A549 treated with Hydrocortisone at 1 μM for 4 hours (cell line): ENCODE data around the gene DCT. TPM values are rescaled to one million over a fixed set of nuclear protein-coding genes. Genes with fewer than 3 reads are reported as not detected.

Experiments
- total RNA-seq: library from RNA; stranded (reverse); fragments of 200-300 nt; extraction: Qiagen RNA extraction; gene quantifications from 5 replicates; pipeline ENCODE4 v1.2.3, GENCODE V29; 2022

Gene DCT
- total RNA-seq, result not detected in 5 replicates

GRCh38 chr13:94479616-94480015, at the start of gene DCT:
Gene DCT, minus strand, starts transcription at chr13:94479682. Its CDS starts 427 bp downstream, at chr13:94479255.

Other genes with a start within 250 kb of the DCT start
- gene TGDS, start 116.5 kb upstream of the DCT start, total RNA-seq, result 8.1 to 9.9 TPM (median 8.4 TPM) in 5 replicates
- gene GPR180, start 122.2 kb upstream of the DCT start, total RNA-seq, result 2.6 to 3.8 TPM (median 3.4 TPM) in 5 replicates
- 0.36 to 0.51 TPM (median 0.44 TPM) in 5 replicates for gene SOX21, start 232.9 kb upstream of the DCT start, total RNA-seq